ENCODE data around the gene EIF4EBP2.

Gene EIF4EBP2

GRCh38 chr10:70399177-70399576 lies 4.8 kb upstream of the EIF4EBP2 start:
- DNase-seq (ENCODE audit: extremely low read depth, low read depth) = no peak
- no peak for TF ChIP-seq CTCF (IDR thresholded peaks at IDR 0.05; ENCODE audit: low read depth, low read length, missing control alignments)
- no peak overlapping the region for H3K4me3 ChIP-seq (replicated peaks; ENCODE audit: low read depth, low read length)

GRCh38 chr10:70403483-70404035 lies 386 bp upstream of the EIF4EBP2 start:
- no peak for TF ChIP-seq CTCF (IDR thresholded peaks at IDR 0.05; ENCODE audit: low read depth, low read length, missing control alignments)
- H3K4me3 ChIP-seq (replicated peaks; ENCODE audit: low read depth, low read length) = peak overlapping the region; percentile 95
- DNase-seq (ENCODE audit: extremely low read depth, low read depth) = no peak

GRCh38 chr10:70404787-70405036 lies 767 bp downstream of the EIF4EBP2 start:
- peak overlapping the region; percentile 95 for H3K4me3 ChIP-seq (replicated peaks; ENCODE audit: low read depth, low read length)
- DNase-seq (ENCODE audit: extremely low read depth, low read depth) = no peak
- TF ChIP-seq CTCF (IDR thresholded peaks at IDR 0.05; ENCODE audit: low read depth, low read length, missing control alignments) = no peak

GRCh38 chr10:70405037-70405824 lies 1.3 kb downstream of the EIF4EBP2 start:
- DNase-seq (ENCODE audit: extremely low read depth, low read depth) = peak; percentile 84
- no peak for TF ChIP-seq CTCF (IDR thresholded peaks at IDR 0.05; ENCODE audit: low read depth, low read length, missing control alignments)
- H3K4me3 ChIP-seq (replicated peaks; ENCODE audit: low read depth, low read length) = peak overlapping the region; percentile 95

GRCh38 chr10:70409772-70410171 lies 5.8 kb downstream of the EIF4EBP2 start:
- TF ChIP-seq CTCF (IDR thresholded peaks at IDR 0.05; ENCODE audit: low read depth, low read length, missing control alignments) = no peak
- H3K4me3 ChIP-seq (replicated peaks; ENCODE audit: low read depth, low read length) = no peak overlapping the region
- no peak for DNase-seq (ENCODE audit: extremely low read depth, low read depth)

- H3K4me3 ChIP-seq (replicated peaks; ENCODE audit: low read depth, low read length) = no peak overlapping the region
- DNase-seq (ENCODE audit: extremely low read depth, low read depth) = no peak
- no peak for TF ChIP-seq CTCF (IDR thresholded peaks at IDR 0.05; ENCODE audit: low read depth, low read length, missing control alignments)
Observed at GRCh38 chr10:70410608-70411007, 6.7 kb downstream of the EIF4EBP2 start.

GRCh38 chr10:70412356-70412755 lies 8.4 kb downstream of the EIF4EBP2 start:
- TF ChIP-seq CTCF (IDR thresholded peaks at IDR 0.05; ENCODE audit: low read depth, low read length, missing control alignments) = no peak
- no peak for DNase-seq (ENCODE audit: extremely low read depth, low read depth)
- no peak overlapping the region for H3K4me3 ChIP-seq (replicated peaks; ENCODE audit: low read depth, low read length)

All from HFF-Myc (cell line).